GM18526 (cell line): ENCODE measurements around the gene MAN1B1.

Source experiments
- POLR2A ChIP-seq: IDR thresholded peaks from 3 replicates; pipeline ENCODE4 v1.6.1; 2011; ENCODE audit not compliant: insufficient read length; ENCODE audit errors: extremely low read depth

MAN1B1 gene

DNA sequence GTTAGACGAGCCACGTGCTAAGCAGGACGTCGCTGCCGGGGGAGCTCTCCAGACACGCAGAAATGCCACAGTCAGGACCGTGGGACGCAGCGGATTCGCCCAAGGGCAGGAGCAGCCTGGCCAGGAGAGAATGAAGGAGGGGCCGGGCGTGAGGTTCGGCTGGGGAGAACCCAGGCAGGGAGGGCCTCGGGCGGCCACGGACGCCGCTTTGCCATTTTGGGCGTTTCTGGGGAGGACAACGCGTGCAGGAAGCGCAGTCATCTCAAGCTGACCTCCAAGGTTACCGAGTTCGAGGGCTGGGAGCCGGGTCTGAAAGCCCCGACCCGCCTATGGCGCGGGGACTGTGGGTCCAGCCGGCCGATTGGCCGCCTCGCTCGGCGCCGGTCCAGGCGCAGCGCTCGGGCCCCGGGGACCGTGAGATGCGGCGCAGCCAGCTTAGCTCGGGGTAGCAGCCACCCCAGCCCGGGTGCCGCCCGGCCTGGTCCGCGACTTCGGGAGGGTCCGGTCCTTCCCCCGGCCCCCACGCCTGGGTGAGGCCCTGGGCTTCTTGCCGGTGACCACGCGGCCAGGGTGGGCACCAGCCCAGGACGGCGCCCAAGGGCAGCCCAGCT lies 760 bp upstream of the MAN1B1 start:
- no peak for TF ChIP-seq POLR2A

DNA sequence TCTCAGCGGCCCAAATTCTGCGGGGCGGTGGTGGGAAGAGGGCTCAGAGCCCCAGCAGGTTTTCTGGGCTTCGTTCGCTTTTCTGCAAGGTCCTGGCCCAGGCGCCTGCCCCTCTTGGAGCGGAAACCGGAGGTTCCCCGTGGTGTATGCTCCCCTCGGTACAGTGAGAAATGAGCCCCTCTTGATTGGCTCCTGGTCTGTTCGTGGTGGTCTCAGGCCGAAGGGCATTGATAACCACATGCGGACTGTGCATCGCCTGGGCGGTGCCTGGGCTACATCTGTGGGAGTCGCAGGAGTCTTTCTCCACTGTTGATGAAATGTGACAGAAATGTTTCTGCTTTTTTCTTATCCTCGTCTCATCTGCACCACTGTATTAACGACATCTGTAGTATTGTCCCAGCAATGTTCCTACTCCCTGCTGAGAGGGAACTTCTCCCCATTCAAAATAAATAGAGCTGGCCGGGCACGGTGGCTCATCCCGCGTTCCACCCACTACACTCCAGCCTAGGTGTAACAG lies 682 bp downstream of the MAN1B1 start:
- TF ChIP-seq POLR2A, result no peak

DNA sequence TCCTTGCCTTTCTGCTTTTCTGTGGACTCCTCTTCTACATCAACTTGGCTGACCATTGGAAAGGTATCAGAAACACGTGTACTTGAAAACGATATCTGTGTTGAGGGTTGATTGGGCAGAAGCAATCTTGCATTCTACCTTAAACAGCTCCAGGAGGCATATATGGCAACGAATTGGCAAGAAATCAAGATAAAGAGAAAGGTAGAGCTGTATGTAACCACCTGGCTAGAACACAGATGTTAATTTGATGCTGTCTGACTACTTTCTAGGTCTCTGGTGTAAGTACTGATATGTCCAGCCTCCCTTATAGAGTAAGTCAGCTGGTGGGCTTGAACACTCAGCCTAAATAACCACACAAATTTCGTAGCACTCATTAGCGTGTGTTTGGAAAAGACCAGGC lies 1.3 kb downstream of the MAN1B1 start:
- TF ChIP-seq POLR2A, result no peak

DNA sequence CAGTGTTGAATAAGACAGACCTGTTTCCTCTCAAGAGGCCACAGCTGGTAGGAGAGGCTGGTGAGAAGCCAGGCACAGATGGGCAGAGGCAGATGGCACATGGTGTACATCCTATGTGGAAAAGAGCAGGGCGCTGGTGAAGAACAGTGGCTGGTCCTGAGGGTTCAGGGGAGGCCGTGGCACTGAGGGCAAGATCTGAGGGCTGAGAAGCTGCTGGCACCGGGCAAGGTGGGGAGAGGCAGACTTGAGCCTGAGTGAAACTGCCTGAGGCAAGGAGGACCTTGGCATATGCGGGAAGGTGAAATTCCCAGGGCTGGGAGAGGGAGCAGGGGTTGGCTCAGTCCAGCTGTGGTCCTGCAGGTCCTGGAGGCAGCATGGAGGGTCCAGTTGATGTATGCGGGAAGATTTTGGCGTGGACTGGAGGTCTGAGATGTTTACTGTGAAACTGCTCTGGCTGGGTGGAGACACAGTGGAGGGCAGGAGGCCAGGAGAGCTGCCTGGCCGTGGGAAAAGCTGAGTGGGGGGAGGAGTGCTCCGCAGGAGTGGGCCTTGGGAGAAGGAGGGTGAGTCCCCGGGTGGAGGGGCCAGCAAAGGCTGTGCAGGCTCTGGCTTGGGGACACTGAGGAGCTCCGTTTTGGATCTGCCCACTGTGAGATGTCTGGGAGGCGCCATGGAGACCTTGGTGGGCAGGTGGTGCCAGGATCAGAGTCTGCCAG lies 2.6 kb downstream of the MAN1B1 start:
- TF ChIP-seq POLR2A, result no peak

DNA sequence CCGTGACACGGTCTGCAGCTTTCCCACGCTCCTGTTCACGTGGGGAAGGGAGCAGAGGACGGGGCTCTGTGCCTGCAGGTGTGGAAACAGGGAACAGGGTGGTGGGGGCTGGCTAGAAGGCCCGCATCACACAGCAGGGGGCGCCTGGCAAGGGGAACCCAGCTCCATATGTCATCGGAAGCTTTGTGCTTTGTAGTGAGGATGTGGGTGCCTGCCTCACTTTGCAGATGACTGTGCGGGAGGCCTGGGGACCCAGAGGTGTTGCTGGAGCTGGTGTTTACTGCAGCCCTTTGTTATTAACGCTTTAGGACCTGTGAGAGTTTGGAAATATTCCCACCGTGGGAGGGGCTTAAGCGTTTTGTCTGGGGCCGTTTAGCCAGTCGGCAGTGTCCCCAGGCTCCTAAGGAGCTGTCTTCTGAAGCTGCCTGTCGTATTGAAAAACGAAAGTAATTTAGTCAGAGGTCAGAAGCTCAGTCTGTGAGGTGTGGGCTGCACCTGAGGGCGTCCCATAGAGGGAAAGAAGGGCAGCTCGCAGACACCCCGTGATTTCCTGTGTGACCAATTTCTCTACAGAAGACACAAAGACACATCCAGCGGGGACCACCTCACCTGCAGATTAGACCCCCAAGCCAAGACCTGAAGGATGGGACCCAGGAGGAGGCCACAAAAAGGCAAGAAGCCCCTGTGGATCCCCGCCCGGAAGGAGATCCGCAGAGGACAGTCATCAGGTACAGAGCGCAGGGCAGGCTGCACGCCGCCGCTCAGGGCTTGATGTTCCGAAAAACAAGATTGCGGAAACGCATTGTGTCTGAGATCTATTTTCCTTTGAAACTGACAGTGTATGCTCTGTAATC lies 9.1 kb downstream of the MAN1B1 start:
- TF ChIP-seq POLR2A, result no peak

DNA sequence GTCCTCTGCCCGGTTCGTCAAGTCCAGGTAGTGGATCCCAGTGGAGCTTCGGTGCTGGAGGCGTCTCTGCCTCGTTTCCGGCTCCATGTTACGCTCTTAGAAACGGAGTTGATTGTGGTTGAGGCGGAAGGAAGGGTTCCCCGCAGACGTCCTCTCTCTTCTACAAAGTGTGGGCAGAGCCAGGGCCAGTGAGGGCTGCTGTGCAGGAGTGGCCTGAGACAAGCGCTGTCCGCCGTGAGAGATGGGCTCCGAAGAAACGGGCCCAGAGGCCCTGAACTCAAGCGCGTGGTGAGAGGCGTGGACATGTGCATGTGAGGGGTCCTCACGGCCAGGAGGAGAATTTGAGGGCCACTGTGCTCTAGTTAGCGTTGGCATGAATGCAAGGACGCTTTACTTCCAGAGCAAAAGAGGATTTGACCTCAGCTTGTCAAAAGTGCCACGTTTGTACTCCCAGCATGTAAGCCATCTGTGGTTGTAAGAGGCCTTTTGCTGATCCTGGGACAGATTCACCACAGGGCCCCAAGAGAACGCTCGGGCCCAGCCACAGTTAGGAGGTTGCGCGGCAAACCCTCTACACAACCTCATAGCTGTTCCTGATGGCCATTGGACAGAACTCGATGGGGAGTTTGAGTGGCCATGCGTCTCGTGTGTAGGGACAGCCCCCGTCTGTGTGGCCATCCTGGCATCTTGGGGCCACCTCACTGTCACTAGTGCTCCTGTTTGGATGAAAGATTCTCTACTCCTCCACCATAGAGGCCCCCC lies 10.2 kb downstream of the MAN1B1 start:
- no peak for TF ChIP-seq POLR2A

DNA sequence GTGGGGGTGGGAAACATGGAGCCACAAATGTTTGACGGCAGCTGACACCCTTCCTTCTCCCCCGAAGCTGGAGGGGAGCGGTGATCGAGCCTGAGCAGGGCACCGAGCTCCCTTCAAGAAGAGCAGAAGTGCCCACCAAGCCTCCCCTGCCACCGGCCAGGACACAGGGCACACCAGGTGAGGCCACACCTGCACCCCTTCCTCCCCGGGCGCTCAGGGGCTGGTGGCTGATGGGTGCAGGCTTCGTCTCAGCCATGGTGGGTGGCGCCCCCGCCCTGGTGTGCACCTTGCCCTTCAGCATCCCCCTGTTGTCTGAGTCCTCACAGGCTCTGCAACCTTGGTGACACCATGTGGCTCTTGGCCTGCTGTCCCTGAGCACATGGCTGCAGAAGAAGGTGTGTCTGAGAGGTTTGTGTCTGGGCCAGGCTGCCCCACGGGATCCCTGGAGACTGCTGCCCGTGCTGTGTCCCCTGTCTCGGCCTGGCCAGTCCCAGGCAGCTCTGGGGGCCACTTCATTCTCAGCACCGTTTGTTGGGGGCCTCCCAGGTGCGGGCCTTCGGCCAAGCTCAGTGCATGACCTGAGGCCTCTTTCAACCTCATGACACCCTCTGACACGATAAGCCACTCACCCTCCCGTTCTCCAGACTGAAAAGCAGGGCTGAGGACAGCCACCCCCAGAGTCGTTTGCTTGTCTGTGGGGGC lies 11.1 kb downstream of the MAN1B1 start:
- no peak for TF ChIP-seq POLR2A

DNA sequence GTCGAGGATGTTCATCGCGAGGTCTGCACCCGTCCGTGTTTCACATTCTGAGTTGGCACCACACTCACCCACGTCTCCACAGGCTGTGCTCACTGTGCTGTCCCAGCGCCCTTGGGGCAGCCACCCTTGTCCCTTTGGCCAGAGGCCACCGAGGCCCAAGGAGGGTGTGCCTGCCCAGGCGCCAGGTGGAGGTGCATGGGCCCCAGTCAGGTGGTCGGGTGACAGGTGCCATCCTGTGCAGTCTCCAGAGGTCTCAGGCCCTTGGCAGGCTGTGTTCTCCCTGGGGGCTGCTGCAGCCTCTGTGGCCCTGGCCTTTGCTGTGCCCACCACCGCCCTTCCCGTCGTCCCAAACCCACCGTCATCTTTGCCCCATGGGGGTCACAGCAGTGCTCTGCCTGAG lies 12.4 kb downstream of the MAN1B1 start:
- TF ChIP-seq POLR2A, result no peak

DNA sequence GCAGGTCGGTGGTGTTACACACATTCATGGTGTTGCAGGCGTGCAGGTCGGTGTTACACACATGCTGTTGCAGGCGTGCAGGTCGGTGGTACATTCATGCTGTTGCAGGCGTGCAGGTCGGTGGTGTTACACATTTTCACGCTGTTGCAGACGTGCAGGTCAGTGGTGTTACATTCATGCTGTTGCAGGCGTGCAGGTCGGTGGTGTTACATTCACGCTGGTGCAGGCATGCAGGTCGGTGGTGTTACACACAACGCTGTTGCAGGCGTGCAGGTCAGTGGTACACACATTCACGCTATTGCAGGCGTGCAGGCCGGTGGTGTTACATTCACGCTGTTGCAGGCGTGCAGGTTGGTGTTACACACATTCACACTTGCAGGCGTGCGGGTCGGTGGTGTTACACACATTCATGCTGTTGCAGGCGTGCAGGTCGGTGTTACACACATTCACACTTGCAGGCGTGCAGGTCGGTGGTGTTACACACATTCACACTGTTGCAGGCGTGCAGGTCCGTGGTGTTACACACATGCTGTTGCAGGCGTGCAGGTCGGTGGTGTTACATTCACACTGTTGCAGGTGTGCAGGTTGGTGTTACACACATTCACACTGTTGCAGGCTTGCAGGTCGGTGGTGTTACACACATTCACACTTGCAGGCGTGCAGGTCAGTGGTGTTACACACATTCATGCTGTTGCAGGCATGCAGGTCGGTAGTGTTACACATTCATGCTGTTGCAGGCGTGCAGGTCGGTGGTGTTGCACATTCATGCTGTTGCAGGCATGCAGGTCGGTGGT lies 16.6 kb downstream of the MAN1B1 start:
- no peak for TF ChIP-seq POLR2A

DNA sequence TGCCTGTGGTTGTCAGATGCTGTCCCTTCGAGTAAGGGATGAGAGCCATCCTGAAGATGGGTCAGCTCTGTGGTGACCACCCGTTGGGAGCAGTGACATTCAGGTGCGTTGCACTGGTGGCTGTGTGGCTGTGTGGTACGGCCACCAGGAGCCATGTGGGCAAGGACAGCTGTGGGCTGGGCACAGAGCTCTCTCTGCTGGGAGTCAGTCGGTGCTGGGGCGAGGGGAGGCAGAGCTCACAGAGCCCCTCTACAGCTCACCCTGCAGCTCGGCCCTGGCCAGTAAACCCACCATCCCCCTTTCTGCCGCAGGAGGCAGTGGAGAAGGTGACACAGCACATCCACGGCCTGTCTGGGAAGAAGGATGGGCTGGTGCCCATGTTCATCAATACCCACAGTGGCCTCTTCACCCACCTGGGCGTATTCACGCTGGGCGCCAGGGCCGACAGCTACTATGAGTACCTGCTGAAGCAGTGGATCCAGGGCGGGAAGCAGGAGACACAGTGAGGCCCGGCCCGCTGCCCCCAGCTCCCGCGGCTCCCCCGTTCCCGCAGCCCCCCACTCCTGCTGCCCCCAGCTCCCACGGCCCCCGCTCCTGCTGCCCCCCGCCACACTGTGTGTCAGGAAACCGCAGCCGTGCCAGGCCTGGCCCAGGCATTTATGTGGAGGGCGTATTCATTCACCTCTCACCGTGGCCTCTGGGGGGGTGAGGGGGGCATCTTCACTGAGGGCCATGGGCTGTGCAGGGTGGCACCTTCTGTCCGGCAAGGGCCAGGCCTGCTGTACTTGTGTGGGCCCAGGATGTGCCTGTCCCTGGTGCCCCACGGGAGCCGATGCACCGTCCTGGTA lies 19.3 kb downstream of the MAN1B1 start:
- no peak for TF ChIP-seq POLR2A

DNA sequence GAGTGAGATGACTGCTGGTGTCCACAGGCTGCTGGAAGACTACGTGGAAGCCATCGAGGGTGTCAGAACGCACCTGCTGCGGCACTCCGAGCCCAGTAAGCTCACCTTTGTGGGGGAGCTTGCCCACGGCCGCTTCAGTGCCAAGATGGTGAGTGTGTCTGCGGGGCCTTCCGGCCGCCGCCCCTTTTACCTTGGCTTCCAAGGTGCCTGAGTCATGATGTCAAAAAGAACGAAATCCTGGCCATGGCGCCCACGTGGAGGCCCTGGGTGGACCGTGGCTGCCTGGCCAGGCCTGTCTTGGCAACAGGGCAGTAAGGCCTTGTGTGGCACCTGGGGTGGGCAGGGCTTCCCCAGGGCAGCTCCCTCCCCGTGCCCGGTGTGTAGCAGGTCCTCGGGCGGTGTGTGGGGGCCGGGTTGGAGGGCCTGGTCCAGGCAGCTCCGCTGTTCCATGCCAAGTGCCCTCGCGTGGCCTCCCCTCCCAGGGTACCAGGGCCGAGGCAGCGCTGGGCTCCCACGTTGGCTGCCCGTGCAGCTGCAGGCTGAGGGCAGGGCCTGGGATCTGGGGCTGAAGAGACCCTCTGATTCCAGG lies 20.0 kb downstream of the MAN1B1 start:
- no peak for TF ChIP-seq POLR2A

DNA sequence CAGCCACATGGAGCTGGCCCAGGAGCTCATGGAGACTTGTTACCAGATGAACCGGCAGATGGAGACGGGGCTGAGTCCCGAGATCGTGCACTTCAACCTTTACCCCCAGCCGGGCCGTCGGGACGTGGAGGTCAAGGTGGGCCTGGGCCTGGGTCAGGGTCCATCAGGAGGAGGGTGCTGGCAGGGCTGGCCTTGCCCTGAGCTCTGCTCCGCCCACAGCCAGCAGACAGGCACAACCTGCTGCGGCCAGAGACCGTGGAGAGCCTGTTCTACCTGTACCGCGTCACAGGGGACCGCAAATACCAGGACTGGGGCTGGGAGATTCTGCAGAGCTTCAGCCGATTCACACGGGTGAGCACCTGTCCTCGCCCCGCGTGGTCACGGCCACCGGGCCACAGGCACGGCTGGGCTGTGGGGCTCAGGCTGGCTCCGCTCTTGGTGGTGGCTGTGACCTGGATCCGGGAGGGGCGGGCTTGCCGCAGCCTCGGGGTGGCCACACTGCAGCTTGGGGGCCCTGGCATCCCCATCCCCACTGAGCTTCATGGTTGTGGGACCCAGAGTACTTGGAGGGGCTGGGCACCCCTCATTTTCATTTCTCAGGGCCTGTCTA lies 20.6 kb downstream of the MAN1B1 start:
- no peak for TF ChIP-seq POLR2A
